Hypothalamus (tissue), 51 donors: ENCODE results near the gene SPATA17.
A peak's percentile ranks its signal among the peaks of the same experiment; 100 is the strongest.
"Not testable (repeated sequence)": the region's sequence is repeated elsewhere in the genome, so short reads cannot be mapped to it uniquely, and the experiment has no call there.

Experiments used
- DNase-seq, 51 donors: peaks; one replicate each; lab custom pipeline; 2025; lab: John Stamatoyannopoulos, UW

The SPATA17 gene, protein sequence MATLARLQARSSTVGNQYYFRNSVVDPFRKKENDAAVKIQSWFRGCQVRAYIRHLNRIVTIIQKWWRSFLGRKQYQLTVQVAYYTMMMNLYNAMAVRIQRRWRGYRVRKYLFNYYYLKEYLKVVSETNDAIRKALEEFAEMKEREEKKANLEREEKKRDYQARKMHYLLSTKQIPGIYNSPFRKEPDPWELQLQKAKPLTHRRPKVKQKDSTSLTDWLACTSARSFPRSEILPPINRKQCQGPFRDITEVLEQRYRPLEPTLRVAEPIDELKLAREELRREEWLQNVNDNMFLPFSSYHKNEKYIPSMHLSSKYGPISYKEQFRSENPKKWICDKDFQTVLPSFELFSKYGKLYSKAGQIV

DNA sequence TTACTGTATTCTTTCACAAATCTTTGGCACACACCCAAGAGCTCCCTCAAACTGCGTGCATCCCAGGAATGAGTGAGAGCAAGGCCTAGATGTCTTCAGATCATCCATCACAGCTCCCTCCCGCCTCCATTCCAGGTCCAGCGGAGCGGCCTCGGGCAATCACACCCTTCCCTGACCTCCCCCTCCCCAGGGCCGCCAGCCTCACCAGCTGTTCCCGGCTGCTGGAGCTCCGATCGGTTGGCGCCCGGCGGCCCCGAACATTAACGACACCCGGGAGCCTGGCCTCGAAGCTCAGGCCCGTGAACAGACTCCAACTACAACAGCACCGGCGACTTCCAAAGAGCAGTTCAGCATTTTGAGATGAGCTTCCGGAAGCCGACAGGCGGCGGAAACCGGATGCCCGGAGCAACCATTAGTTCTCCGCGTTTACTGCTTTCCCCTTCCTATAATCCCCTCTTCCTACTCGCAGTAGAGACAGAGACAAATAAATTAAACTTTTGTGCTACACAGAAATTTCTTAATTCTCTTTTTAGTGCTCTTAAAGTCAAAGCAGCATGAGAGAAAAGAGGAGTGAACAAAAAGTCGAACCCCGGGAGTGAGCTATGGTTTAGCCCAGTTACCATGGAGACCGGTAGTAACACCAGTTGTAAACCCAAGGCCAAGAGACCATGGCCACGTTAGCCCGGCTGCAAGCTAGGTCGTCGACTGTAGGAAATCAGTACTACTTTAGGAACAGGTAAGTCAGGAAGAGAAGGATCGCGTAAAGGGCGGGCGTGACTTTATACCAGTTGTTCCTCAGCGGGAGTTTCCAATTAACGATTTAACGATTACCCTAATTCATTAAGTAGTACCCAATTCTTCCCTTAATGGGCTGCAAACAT is at the start of gene SPATA17, which contains the start of gene GPATCH2:
TSS of gene SPATA17 (plus strand) at position 634 of the 881 bp plus-strand sequence. CDS start at position 669, 35 bp downstream.
TSS of gene GPATCH2 (minus strand) at position 380 of the 881 bp plus-strand sequence. CDS start at position 261, 119 bp downstream.
- peak; percentile 3 to 89 (median 59) for DNase-seq

DNA sequence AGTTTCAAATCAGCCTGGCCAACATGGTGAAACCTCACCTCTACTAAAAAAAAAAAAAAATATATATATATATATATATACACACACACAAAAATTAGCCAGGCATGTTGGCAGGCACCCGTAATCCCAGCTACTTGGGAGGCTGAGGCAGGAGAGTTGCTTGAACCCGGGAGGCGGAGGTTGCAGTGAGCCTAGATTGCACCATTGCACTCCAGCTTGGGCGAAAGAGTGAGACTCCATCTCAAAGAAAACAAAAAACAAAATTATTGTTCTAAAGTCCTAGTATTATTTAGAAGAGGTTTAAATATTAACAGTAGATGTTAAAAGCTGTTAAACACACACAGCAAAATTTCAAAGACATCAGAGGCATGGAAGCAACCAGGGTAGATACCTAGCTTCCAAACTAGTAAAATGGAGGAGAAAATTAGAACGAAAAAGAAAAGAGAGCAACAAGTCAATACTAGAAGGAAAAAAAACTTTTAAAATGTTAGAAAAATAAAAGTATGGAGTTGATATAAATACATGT is 46.8 kb upstream of the SPATA17 start:
- not testable (repeated sequence) for DNase-seq

DNA sequence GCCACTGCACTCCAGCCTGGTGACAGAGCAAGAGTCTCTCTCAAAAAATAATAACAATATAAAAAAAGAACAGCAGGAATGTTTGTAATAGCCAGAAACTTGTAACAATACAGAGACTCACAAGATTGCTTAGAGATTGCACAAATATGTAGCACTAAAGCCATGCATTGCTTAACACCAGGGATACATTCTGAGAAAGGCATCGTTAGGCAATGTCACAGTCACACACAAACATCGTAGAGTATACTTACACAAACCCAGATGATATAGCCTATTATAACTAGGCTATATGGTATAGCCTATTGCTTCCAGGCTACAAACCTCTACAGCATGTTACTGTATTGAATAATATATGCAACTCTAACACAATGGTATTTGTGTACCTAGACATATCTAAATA is 45.6 kb upstream of the SPATA17 start:
- DNase-seq = no peak

DNA sequence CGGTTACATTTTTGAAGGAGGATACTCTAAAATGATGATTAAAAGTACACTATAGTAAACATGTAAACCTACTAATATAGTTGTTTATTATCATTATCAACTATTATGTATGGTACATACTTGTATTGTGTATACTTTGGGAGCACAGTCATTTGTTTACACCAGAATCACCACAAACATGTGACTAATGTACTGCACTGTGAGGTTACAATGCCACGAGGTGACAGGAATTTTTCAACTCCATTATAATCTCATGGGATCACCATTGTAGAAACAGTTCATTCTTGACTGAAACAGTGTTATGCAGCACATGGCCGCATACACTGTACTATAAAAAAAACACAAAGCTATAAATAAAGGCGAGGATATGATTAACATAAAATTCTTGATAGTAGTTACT is 44.6 kb upstream of the SPATA17 start:
- DNase-seq = no peak

DNA sequence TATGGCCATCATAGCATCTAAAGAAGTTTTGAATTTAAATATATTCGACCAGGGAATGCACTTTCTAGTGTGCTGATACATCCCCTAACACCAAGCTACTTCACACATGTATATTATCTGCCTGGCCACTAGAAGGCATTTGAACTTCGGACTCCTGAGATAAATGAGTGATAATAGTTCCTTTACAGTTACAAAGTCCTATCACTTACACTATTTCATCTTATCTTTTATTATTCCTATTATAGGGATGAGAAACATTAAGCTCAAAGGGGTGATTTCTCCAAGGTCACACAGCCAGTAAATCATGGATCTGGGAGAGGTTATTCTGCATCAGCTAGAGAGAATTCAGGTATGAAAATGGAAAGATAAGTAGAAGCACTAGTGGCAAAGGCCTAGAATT is 40.5 kb upstream of the SPATA17 start:
- DNase-seq = no peak

DNA sequence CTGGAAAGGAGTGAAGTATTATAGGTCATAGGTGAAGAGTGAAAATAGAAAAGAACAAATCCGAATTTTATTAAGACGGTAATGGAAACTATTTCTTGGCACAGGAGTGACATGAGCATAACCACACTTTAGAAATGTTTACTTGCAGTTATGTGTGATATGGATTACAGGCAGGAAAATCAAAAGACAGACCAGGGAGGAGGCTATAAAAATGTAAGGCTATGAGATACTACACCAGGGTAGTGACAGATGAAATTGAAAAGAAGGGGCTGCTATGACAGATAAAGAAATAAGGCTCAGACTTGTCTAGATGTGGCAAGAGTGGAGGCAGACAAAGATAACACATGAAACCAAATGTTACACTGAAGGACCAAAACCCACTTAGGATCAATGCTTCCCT is 32.0 kb upstream of the SPATA17 start:
- DNase-seq = no peak

DNA sequence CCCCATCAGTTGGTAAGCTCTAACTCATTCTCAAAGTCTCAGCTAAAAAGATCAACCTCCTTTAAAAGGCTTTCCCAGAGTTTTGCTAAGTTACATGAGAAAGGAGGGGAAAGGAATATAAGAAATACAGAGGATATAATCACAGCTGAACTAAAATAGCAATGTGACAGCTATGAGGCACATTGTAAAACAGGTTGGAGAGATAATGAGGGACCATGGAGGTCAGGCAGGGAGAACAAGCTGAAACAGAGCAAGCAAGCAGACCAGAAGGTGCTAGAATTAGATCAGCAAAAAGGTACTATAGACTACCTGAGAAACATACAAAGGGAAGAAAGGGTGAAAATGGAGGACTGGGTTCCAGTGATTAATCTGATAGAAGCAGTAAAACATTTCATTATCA is 28.8 kb upstream of the SPATA17 start:
- DNase-seq = no peak

DNA sequence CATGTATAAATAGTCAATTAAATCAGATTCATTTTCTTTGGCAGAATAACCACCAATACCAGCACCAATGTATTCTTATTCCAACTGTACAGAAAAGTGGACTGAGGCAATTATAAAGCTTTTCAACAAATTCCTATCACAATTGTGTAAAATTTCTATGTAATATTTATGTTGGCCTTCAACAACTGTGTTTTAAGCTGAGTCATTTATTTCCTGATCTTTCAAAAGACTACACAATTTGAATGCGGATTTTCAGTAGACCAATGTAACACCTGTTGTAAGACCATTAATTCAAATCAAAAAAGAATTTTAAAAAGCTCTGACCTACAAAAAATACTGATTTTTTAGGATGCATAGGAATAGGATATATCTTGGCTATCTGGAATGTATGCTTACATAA is 25.8 kb upstream of the SPATA17 start:
- no peak for DNase-seq

DNA sequence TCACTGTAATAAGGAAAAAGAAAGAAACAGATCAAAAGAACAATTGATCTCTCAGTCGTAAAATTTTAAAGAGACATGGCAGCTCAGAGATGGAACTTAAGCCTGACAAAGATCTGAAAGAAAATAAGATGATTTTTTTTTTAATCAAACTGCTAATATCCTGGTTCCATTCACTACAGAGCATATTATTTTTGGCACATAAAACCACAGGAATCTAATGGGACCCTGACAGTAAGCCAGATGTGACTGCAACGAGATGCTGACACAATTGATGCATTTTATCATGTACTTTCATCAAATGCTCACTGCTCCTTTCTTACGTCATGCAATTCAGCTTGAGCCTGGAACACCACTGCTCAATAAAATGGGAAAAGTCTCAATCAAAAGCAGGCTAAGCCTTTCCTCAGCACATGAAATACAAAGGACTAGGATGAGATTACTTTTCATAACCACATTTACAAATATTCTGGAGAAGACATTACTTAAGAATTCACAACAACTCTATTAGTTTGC is 16.9 kb upstream of the SPATA17 start:
- no peak for DNase-seq

DNA sequence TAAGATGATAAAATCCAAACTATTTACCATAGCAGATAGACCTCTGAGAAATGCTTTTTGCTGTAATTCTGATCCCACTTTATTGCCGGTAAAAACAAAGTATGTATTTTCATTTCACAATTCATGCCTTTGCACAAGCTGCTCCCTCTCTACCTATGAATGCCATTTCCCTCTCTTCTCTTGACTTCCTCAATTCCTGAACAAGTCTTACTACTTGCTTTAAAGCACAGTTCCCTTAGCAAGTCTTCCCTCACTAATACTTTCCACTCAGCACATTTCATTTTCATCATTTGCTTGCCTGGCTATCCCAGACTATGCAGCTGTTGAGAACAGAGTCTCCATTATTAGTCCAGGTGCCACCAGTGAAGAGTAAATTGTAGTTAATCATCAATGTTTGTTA is 14.0 kb upstream of the SPATA17 start:
- DNase-seq = no peak

DNA sequence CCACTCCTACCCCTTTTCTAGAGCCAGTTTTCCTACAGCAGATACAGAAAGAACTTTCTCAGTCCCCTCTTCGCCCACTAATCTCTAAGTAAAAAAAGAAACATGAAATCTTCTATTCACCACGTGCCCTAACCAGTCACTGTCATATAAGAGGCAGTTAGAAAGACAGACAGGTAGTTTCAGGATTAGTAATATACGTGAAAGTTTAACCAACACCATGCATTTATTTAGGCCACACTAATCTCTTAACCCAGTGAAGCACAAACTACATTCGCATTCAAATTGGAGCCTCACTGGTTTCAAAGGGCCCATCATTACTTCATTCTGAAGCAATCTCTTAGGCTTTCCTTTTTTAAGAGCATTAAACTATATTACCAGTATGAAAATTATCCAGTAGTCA is 10.3 kb upstream of the SPATA17 start:
- no peak for DNase-seq

DNA sequence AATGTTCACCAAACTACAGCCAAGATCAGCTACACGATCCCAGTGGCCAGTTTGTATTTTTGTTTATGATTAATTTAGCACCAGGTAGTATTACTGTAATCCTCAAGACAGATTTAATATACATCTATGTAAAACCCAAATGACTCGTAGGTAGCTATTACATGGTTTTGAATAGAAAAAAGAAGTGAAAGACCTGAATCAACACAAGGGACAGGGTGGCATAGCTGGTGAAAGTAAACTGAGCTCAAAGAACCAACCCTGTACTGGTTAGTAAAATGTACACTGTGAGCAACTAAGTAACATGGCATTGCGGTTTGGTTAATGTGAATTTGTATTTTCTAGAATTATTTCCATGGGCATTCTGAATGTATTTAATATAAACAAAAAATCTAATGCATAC is 9.1 kb upstream of the SPATA17 start:
- no peak for DNase-seq

DNA sequence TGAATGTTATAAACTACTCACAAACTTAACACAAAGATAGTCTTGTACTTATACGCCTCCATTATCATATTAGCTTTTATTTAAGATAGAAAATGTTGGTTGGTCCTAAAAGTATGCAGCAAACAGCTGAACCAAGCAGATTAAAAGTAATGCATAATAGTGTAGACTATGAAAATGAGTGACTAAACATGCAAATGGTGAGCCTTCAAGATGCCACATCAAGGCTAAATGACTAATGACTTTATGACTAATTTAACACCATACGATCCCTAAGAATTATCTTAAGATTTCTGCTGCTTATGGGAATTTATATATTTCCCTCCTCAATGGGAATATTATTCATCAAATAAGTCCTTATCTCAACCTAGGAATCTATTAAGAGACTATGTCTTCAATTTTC is 4.8 kb upstream of the SPATA17 start:
- DNase-seq = no peak

DNA sequence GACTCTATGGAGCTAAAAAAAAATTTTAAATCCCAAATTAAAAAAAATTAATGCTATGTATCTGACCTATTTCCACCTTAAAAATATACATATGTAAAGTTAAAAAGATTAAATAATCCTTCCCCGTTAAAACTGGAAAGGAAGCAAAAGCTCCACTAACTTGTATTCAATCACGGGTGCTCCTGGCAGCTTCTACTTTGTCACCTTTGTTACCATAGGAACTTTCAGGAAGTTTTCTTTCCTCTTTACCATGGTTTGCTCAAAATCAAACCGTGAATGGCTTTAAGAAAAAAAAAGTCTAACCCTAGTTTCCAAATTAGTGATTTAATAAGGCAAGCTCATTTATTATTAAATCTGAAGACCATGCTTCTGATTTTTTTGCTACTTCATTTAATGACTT is 3.7 kb upstream of the SPATA17 start:
- DNase-seq = no peak

DNA sequence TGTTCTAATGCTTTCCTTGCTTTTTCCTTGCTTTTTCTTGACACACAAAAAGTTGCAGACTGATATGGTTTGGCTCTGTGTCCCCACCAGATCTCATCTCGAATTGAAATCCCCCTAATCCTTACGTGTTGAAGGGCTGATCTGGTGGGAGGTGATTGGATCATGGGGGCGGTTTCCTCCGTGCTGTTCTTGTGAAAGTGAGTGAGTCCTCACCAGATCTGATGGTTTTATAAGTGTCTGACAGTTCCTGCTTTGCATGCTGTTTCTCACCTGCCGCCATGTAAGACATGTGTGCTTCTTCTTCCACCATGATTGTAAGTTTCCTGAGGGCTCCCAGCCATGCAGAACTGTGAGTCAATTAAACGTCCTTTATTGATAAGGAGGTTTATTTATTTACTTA is 11.3 kb downstream of the SPATA17 start:
- no peak for DNase-seq

DNA sequence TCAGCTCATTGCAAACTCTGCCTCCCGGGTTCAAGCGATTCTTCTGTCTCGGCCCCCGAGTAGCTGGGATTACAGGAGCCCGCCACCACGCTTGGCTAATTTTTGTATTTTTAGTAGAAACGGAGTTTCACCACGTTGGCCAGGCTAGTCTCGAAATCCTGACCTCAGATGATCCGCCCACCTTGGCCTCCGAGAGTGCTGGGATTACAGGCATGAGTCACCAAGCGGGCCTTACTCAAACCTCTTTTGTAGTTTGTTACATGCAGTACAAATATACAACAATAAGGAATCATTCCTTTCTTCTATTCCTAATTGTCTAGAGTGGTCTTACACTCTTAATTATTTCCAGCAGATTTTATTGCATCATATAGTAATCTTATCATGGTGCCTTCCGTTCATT is 16.6 kb downstream of the SPATA17 start:
- no peak for DNase-seq

DNA sequence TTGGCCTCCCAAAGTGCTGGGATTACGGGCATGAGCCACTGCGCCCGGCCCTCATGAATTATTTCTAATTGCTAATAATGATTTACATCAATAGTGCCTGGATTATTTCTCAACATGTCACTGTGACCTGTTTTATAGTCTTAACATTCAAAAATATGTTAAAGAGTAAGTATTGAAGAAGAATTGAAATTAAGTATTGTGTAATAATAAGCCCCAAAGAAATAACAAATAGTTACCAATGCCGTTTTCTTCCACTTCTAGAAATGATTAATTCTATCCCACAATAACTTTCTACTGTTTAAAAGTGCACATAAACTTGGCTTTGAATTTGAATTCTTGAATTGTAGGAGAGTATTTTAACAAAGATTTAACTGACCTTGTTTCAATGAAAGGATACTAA is 19.5 kb downstream of the SPATA17 start:
- DNase-seq = no peak

DNA sequence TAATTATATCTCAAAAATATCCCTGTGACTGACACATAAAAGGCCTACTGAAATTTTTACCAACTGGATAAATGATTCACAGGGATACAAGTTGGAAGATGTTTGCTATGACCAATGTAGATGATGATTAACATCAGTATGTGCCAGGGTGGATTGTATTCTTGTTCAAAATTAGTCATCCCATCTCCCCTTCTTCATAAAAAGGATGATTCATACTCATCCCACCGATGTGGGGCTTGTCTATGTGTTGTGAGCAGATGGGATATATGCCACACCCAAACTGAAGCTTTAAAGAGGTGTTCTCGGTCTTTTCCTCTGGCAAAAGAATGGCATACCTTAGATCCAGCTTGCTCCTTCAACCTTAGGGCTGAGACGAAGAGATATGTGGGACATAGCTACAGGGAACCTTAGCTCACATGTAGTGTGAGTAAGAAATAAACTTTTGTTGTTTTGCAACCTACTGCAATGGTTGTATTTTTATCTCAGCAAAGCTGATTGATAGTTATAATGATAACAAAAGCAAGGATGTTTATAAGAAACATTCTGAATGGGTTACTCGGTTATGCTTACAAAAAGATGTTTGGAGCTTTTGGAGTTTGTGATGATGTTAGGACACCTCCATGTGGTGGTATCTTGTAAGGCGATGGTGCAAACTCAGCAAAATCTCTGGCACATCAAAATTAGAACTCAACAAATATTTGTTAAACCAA is 29.4 kb downstream of the SPATA17 start:
- no peak for DNase-seq

DNA sequence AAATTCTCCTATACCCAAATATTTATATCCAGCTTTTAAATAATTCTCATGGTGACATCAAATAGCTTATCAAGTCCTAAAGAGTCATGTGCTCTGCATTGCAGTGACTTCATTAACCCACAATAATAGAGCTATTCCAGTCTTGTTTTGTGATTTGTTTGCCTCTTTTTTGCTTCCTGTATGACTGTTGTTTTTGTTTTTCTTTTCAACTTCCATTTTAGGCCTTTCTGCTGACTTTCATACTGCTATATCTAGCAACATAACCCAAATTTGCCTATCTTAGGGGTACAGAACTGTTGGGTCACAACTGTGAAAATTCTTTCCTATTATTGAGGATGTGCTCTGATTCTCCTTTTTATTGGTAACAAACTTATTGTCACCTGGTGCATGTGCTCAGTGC is 30.3 kb downstream of the SPATA17 start:
- no peak for DNase-seq

DNA sequence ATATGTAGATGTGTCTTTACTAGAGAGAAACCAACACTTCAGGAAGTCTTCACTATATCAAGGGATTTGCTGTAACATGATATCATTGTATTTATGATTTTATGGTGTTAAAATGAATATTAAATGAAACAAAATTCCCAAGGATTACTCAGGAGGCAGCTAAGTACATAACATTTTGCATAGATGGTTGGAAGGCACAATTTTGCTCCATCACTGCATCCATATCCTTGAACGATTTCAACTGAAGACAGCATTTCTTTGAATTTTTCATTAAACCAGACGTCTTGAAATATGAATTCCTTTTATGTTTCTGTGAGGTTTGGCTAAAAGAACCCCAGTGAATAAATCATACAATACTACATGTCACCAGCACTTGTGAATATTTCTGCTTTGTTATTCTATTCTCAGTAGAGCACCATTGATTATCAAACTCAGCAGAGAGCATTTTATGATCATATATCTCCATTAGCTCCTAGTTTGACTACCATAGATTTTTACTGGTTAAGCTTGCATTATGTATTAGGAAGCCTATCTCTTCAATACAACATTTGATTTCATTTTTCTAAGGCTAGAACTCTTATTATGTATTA is 37.3 kb downstream of the SPATA17 start:
- DNase-seq = no peak
